Osteocyte (in vitro differentiated cells): Measurements from ENCODE around the gene CYB5B. TPM values are rescaled to one million over a fixed set of nuclear protein-coding genes. Genes with fewer than 3 reads are reported as not detected.
"Not testable (repeated sequence)": the region's sequence is repeated elsewhere in the genome, so short reads cannot be mapped to it uniquely, and the experiment has no call there.

Experiments
- DNase-seq: peaks from one replicate; pipeline ENCODE4 v3.0.0; 2021; ENCODE audit warnings: mixed read lengths; ENCODE audit not compliant: unreplicated experiment; ENCODE audit errors: extremely low spot score
- H3K27ac Mint-ChIP-seq: one replicate; pipeline ENCODE4 v1.8.0; 2021; ENCODE audit warnings: mild to moderate bottlenecking, mixed read lengths; ENCODE audit not compliant: unreplicated experiment
- H3K27me3 Mint-ChIP-seq: one replicate; pipeline ENCODE4 v1.8.0; 2021; ENCODE audit warnings: mixed read lengths; ENCODE audit not compliant: unreplicated experiment
- H3K36me3 Mint-ChIP-seq: one replicate; pipeline ENCODE4 v1.8.0; 2021; ENCODE audit warnings: mixed read lengths; ENCODE audit not compliant: unreplicated experiment
- H3K4me1 Mint-ChIP-seq: one replicate; pipeline ENCODE4 v1.8.0; 2021; ENCODE audit warnings: mixed read lengths; ENCODE audit not compliant: unreplicated experiment
- H3K4me3 Mint-ChIP-seq: one replicate; pipeline ENCODE4 v1.8.0; 2021; ENCODE audit warnings: mild to moderate bottlenecking, moderate library complexity, mixed read lengths; ENCODE audit not compliant: unreplicated experiment
- H3K9me3 Mint-ChIP-seq: one replicate; pipeline ENCODE4 v1.8.0; 2021; ENCODE audit warnings: mixed read lengths; ENCODE audit not compliant: unreplicated experiment
- CTCF ChIP-seq: fragments of 200-600 bp; sonication (generic); IDR thresholded peaks from 2 replicates; pipeline ENCODE4 v1.5.0; 2021; ENCODE audit warnings: antibody characterized with exemption, mild to moderate bottlenecking, moderate library complexity
- total RNA-seq: library from RNA; stranded (reverse); gene quantifications from 2 replicates; pipeline ENCODE4 v1.2.1, GENCODE V29; 2021

Gene CYB5B
- total RNA-seq, 1 donor from 2014 or later: 69.8 TPM

GRCh38 chr16:69428652-69429051 is 4.2 kb downstream of the CYB5B start:
- no peak for DNase-seq
- Mint-ChIP-seq H3K9me3 (peaks cover 7% of the 10 kb centered on the region), H3K36me3 (peaks cover 43% of the 10 kb centered on the region), H3K4me3 (no peak overlapping the region), H3K27ac (peak overlapping the region; percentile 3), H3K27me3 (no peaks in the 10 kb centered on the region), H3K4me1 (peaks cover 18% of the 10 kb centered on the region)
- no peak for TF ChIP-seq CTCF

- not testable (repeated sequence) for H3K27me3 Mint-ChIP-seq, H3K4me3 Mint-ChIP-seq, DNase-seq, H3K27ac Mint-ChIP-seq, H3K9me3 Mint-ChIP-seq
- peaks cover 16% of the 10 kb centered on the region for H3K4me1 Mint-ChIP-seq
- H3K36me3 Mint-ChIP-seq: peaks cover 43% of the 10 kb centered on the region
Observed at GRCh38 chr16:69429058-69429640, 4.7 kb downstream of the CYB5B start.

- Mint-ChIP-seq H3K4me3 (no peak overlapping the region), H3K9me3 (peaks cover 7% of the 10 kb centered on the region), H3K27me3 (no peaks in the 10 kb centered on the region), H3K4me1 (peaks cover 6% of the 10 kb centered on the region), H3K36me3 (peaks cover 45% of the 10 kb centered on the region), H3K27ac (no peak overlapping the region)
- TF ChIP-seq CTCF: no peak
- DNase-seq: no peak
Observed at GRCh38 chr16:69431948-69432468, 7.6 kb downstream of the CYB5B start.

GRCh38 chr16:69434066-69434465 is 9.6 kb downstream of the CYB5B start:
- TF ChIP-seq CTCF: no peak
- peaks cover under 1% of the 10 kb centered on the region for H3K9me3 Mint-ChIP-seq
- DNase-seq: no peak
- no peak overlapping the region for H3K4me3 Mint-ChIP-seq
- H3K27me3 Mint-ChIP-seq: no peaks in the 10 kb centered on the region
- no peak overlapping the region for H3K27ac Mint-ChIP-seq
- H3K36me3 Mint-ChIP-seq: peaks cover 35% of the 10 kb centered on the region
- peaks cover 8% of the 10 kb centered on the region for H3K4me1 Mint-ChIP-seq

GRCh38 chr16:69435977-69436820 is 11.8 kb downstream of the CYB5B start:
- no peak overlapping the region for H3K27ac Mint-ChIP-seq
- no peak for DNase-seq
- H3K9me3 Mint-ChIP-seq: no peaks in the 10 kb centered on the region
- no peak overlapping the region for H3K4me3 Mint-ChIP-seq
- peaks cover 10% of the 10 kb centered on the region for H3K4me1 Mint-ChIP-seq
- TF ChIP-seq CTCF: no peak
- peaks cover 25% of the 10 kb centered on the region for H3K36me3 Mint-ChIP-seq
- H3K27me3 Mint-ChIP-seq: no peaks in the 10 kb centered on the region
